ENCODE results near the gene NCOA1.

The NCOA1 gene

DNA sequence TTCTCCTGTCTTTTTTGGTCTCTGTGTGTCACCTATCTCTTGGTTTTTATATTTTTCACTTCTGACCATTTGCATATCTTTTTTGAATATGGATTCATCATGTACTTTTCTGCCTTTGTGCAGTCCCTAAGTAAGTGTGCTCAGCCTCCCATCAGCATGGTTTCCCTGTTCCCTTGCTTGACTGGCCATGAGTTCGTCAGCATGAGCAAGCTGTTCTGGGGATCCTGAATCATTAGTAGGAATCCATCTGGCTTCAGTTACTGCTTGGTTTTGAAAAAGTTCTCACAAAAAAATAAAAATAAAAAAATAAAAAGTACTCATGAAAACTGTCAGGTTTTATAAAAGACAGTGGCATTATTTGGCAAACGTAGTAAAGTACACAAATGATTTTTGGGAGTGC is 144.1 kb downstream of the NCOA1 start:
- Histone ChIP-seq H3K23ac (ENCODE audit: low read length) (no peak overlapping the region), H3K4me3 (ENCODE audit: low read depth, low read length) (no peak overlapping the region), H3K9me3 (ENCODE audit: insufficient read depth, low read depth, low read length) (no peaks in the 10 kb centered on the region), H2BK5ac (ENCODE audit: low read depth, low read length, poor library complexity) (no peak overlapping the region), H3K79me2 (ENCODE audit: control insufficient read depth, insufficient read depth, low read length, poor library complexity) (no peaks in the 10 kb centered on the region), H3K4ac (ENCODE audit: low read depth, low read length) (no peak overlapping the region), H2AK5ac (ENCODE audit: low read length) (no peak overlapping the region), H3K18ac (ENCODE audit: low read length) (no peak overlapping the region), H2BK120ac (ENCODE audit: insufficient read depth, low read length, poor library complexity) (no peak overlapping the region), H3K27ac (ENCODE audit: low read depth, low read length) (no peak overlapping the region), H3K4me2 (ENCODE audit: low read length) (no peak overlapping the region), H3K36me3 (ENCODE audit: control insufficient read depth in 1 of 2, insufficient read depth in 2 of 2, low read length in 2 of 2) (no peaks in the 10 kb centered on the region), H3K79me1 (ENCODE audit: low read length) (no peaks in the 10 kb centered on the region), H3K14ac (ENCODE audit: low read length) (no peak overlapping the region), H4K91ac (ENCODE audit: low read depth, low read length) (no peak overlapping the region), H3K9ac (ENCODE audit: low read length) (no peak overlapping the region), H3K27me3 (ENCODE audit: insufficient read depth, low read length) (no peaks in the 10 kb centered on the region), H4K12ac (ENCODE audit: low read depth, low read length) (no peak overlapping the region), H2AFZ (ENCODE audit: insufficient read depth, low read length, poor library complexity) (no peak overlapping the region), H2BK12ac (ENCODE audit: low read length) (no peak overlapping the region), H3K4me1 (ENCODE audit: control insufficient read depth in 1 of 2, insufficient read depth in 2 of 2, low read length in 2 of 2) (no peaks in the 10 kb centered on the region), H4K8ac (ENCODE audit: low read depth, low read length) (no peak overlapping the region)
- no CpG with 5 or more reads among the region's 2 CpGs for WGBS (ENCODE audit: extremely low coverage, insufficient coverage, insufficient read length)
- DNase-seq, result no peak

DNA sequence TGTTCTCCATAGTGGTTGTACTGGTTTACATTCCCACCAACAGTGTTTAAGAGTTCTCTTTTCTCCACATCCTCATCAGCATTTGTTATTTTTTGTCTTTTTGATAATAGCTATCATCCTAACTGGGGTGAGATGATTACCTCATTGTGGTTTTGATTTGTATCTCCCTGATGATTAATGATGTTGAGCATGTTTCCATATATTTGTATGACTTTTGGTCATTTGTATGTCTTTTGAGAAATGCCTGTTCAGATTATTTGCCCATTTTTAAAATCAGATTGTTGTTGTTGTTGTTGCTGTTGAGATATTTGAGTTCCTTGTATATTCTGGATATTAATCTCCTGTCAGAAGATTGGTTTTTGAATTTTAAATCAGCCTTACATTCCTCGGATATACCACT is 147.5 kb downstream of the NCOA1 start:
- Histone ChIP-seq H4K12ac (ENCODE audit: low read depth, low read length) (no peak overlapping the region), H3K27me3 (ENCODE audit: insufficient read depth, low read length) (no peaks in the 10 kb centered on the region), H3K4me3 (ENCODE audit: low read depth, low read length) (no peak overlapping the region), H4K8ac (ENCODE audit: low read depth, low read length) (no peak overlapping the region), H3K9me3 (ENCODE audit: insufficient read depth, low read depth, low read length) (no peaks in the 10 kb centered on the region), H3K9ac (ENCODE audit: low read length) (no peak overlapping the region), H3K4me1 (ENCODE audit: control insufficient read depth in 1 of 2, insufficient read depth in 2 of 2, low read length in 2 of 2) (no peaks in the 10 kb centered on the region), H3K14ac (ENCODE audit: low read length) (no peak overlapping the region), H2AK5ac (ENCODE audit: low read length) (no peak overlapping the region), H3K4ac (ENCODE audit: low read depth, low read length) (no peak overlapping the region), H3K23ac (ENCODE audit: low read length) (no peak overlapping the region), H3K4me2 (ENCODE audit: low read length) (no peak overlapping the region), H2BK5ac (ENCODE audit: low read depth, low read length, poor library complexity) (no peak overlapping the region), H4K91ac (ENCODE audit: low read depth, low read length) (no peak overlapping the region), H3K18ac (ENCODE audit: low read length) (no peak overlapping the region), H2BK12ac (ENCODE audit: low read length) (no peak overlapping the region), H2BK120ac (ENCODE audit: insufficient read depth, low read length, poor library complexity) (no peak overlapping the region), H3K79me1 (ENCODE audit: low read length) (no peaks in the 10 kb centered on the region), H3K79me2 (ENCODE audit: control insufficient read depth, insufficient read depth, low read length, poor library complexity) (no peaks in the 10 kb centered on the region), H2AFZ (ENCODE audit: insufficient read depth, low read length, poor library complexity) (no peak overlapping the region), H3K36me3 (ENCODE audit: control insufficient read depth in 1 of 2, insufficient read depth in 2 of 2, low read length in 2 of 2) (no peaks in the 10 kb centered on the region), H3K27ac (ENCODE audit: low read depth, low read length) (no peak overlapping the region)
- DNase-seq, result no peak
- WGBS (ENCODE audit: extremely low coverage, insufficient coverage, insufficient read length), result no CpG with 5 or more reads among the region's 1 CpG

DNA sequence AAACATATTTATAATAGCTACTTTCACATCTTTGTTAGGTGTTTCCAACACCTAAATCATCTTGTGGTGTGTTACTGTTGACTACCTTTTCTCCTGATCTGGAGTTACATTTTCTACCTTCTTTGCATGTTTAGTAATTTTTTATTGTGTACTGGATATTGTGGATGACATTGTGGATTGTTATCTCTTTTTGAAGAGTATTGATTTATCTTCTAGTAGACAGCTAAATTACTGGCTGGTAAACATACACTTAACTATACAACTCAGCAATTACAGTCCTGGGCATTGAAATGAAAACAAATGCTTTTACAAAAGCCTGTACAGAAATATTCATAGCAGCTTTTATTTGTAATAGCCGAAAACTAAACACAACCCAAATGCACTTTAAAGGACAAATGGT is 151.3 kb downstream of the NCOA1 start:
- H3K4me1 ChIP-seq (ENCODE audit: control insufficient read depth in 1 of 2, insufficient read depth in 2 of 2, low read length in 2 of 2), result no peaks in the 10 kb centered on the region
- H2BK5ac ChIP-seq (ENCODE audit: low read depth, low read length, poor library complexity), result no peak overlapping the region
- no peaks in the 10 kb centered on the region for H3K36me3 ChIP-seq (ENCODE audit: control insufficient read depth in 1 of 2, insufficient read depth in 2 of 2, low read length in 2 of 2)
- no peak overlapping the region for H3K23ac ChIP-seq (ENCODE audit: low read length)
- H2AK5ac ChIP-seq (ENCODE audit: low read length), result no peak overlapping the region
- H3K79me2 ChIP-seq (ENCODE audit: control insufficient read depth, insufficient read depth, low read length, poor library complexity), result no peaks in the 10 kb centered on the region
- H2BK120ac ChIP-seq (ENCODE audit: insufficient read depth, low read length, poor library complexity), result no peak overlapping the region
- H3K4ac ChIP-seq (ENCODE audit: low read depth, low read length), result no peak overlapping the region
- DNase-seq, result no peak
- no peak overlapping the region for H4K8ac ChIP-seq (ENCODE audit: low read depth, low read length)
- no CpG with 5 or more reads among the region's 1 CpG for WGBS (ENCODE audit: extremely low coverage, insufficient coverage, insufficient read length)
- H3K18ac ChIP-seq (ENCODE audit: low read length), result no peak overlapping the region
- H3K14ac ChIP-seq (ENCODE audit: low read length), result no peak overlapping the region
- H3K27ac ChIP-seq (ENCODE audit: low read depth, low read length), result no peak overlapping the region
- no peaks in the 10 kb centered on the region for H3K27me3 ChIP-seq (ENCODE audit: insufficient read depth, low read length)
- H2BK12ac ChIP-seq (ENCODE audit: low read length), result no peak overlapping the region
- H3K79me1 ChIP-seq (ENCODE audit: low read length), result no peaks in the 10 kb centered on the region
- H4K12ac ChIP-seq (ENCODE audit: low read depth, low read length), result no peak overlapping the region
- H2AFZ ChIP-seq (ENCODE audit: insufficient read depth, low read length, poor library complexity), result no peak overlapping the region
- no peak overlapping the region for H4K91ac ChIP-seq (ENCODE audit: low read depth, low read length)
- H3K9me3 ChIP-seq (ENCODE audit: insufficient read depth, low read depth, low read length), result no peaks in the 10 kb centered on the region
- no peak overlapping the region for H3K9ac ChIP-seq (ENCODE audit: low read length)
- H3K4me2 ChIP-seq (ENCODE audit: low read length), result no peak overlapping the region
- no peak overlapping the region for H3K4me3 ChIP-seq (ENCODE audit: low read depth, low read length)

DNA sequence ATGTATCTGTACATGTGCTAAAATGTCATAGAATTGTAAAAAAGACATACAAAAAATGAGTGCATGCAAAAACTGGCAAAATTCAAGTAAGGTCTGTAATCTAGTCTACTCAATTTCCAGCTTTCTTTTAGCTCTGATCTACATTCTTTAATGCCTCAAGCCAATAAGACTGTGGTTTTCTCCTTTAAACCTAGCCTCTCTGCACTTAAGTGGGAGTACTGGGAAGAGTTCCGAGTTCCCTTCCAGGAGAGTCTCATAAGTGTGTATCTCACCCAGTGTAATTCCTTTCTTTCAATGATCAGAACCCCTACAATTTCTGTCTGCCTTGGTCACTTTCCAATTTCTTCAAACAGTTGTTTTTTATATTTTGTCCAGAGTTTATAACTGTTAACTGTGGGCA is 152.0 kb downstream of the NCOA1 start:
- DNase-seq, result no peak
- Histone ChIP-seq H4K91ac (ENCODE audit: low read depth, low read length) (no peak overlapping the region), H2AK5ac (ENCODE audit: low read length) (no peak overlapping the region), H3K27me3 (ENCODE audit: insufficient read depth, low read length) (no peaks in the 10 kb centered on the region), H3K4me1 (ENCODE audit: control insufficient read depth in 1 of 2, insufficient read depth in 2 of 2, low read length in 2 of 2) (no peaks in the 10 kb centered on the region), H3K36me3 (ENCODE audit: control insufficient read depth in 1 of 2, insufficient read depth in 2 of 2, low read length in 2 of 2) (no peaks in the 10 kb centered on the region), H4K12ac (ENCODE audit: low read depth, low read length) (no peak overlapping the region), H2AFZ (ENCODE audit: insufficient read depth, low read length, poor library complexity) (no peak overlapping the region), H3K27ac (ENCODE audit: low read depth, low read length) (no peak overlapping the region), H3K4ac (ENCODE audit: low read depth, low read length) (no peak overlapping the region), H3K4me3 (ENCODE audit: low read depth, low read length) (no peak overlapping the region), H2BK120ac (ENCODE audit: insufficient read depth, low read length, poor library complexity) (no peak overlapping the region), H2BK12ac (ENCODE audit: low read length) (no peak overlapping the region), H3K14ac (ENCODE audit: low read length) (no peak overlapping the region), H3K79me2 (ENCODE audit: control insufficient read depth, insufficient read depth, low read length, poor library complexity) (no peaks in the 10 kb centered on the region), H3K9me3 (ENCODE audit: insufficient read depth, low read depth, low read length) (no peaks in the 10 kb centered on the region), H3K79me1 (ENCODE audit: low read length) (no peaks in the 10 kb centered on the region), H3K18ac (ENCODE audit: low read length) (no peak overlapping the region), H3K23ac (ENCODE audit: low read length) (no peak overlapping the region), H2BK5ac (ENCODE audit: low read depth, low read length, poor library complexity) (no peak overlapping the region), H3K4me2 (ENCODE audit: low read length) (no peak overlapping the region), H4K8ac (ENCODE audit: low read depth, low read length) (no peak overlapping the region), H3K9ac (ENCODE audit: low read length) (no peak overlapping the region)
- WGBS (ENCODE audit: extremely low coverage, insufficient coverage, insufficient read length), result no CpG with 5 or more reads among the region's 1 CpG
